Neural progenitor cell (in vitro differentiated cells): Measurements from ENCODE around the gene GARIN5B. TPM values are rescaled to one million over a fixed set of nuclear protein-coding genes. Genes with fewer than 3 reads are reported as not detected.
A peak's percentile ranks its signal among the peaks of the same experiment; 100 is the strongest.

Source experiments
- DNase-seq: peaks from one replicate; pipeline ENCODE4 v3.0.0-alpha.2; 2016; ENCODE audit warnings: low spot score
- H2AFZ ChIP-seq: fragments of 200-600 bp; sonication (generic); replicated peaks from 2 replicates; pipeline ENCODE4 v1.6.1; 2016; ENCODE audit warnings: antibody characterized with exemption
- H3F3A ChIP-seq: fragments of 200-600 bp; sonication (generic); 2 replicates; pipeline ENCODE4 v1.6.1; 2016; ENCODE audit warnings: antibody characterized with exemption, low read depth
- H3K27ac ChIP-seq: fragments of 200-600 bp; sonication (generic); 2 replicates; pipeline ENCODE4 v1.5.1; 2016; ENCODE audit warnings: mild to moderate bottlenecking
- H3K27me3 ChIP-seq: fragments of 200-600 bp; sonication (generic); 2 replicates; pipeline ENCODE4 v1.6.1; 2016; ENCODE audit warnings: mild to moderate bottlenecking, moderate library complexity
- H3K36me3 ChIP-seq: fragments of 200-600 bp; sonication (generic); 2 replicates; pipeline ENCODE4 v1.5.1; 2016
- H3K4me1 ChIP-seq: fragments of 200-600 bp; sonication (generic); 2 replicates; pipeline ENCODE4 v1.6.1; 2016; ENCODE audit warnings: mixed run types
- H3K4me2 ChIP-seq: fragments of 200-600 bp; sonication (generic); 2 replicates; pipeline ENCODE4 v1.6.1; 2016
- H3K4me3 ChIP-seq: fragments of 200-600 bp; sonication (generic); 2 replicates; pipeline ENCODE4 v1.5.1; 2016
- H3K79me2 ChIP-seq: fragments of 200-600 bp; sonication (generic); 2 replicates; pipeline ENCODE4 v1.6.1; 2016; ENCODE audit warnings: low read depth
- H3K9ac ChIP-seq: fragments of 200-600 bp; sonication (generic); 2 replicates; pipeline ENCODE4 v1.6.1; 2016
- H3K9me3 ChIP-seq: fragments of 200-600 bp; sonication (generic); 2 replicates; pipeline ENCODE4 v1.5.1; 2016; ENCODE audit warnings: low read depth
- H4K20me1 ChIP-seq: fragments of 200-600 bp; sonication (generic); 2 replicates; pipeline ENCODE4 v1.6.1; 2016; ENCODE audit warnings: low read depth
- H3K27ac Mint-ChIP-seq: 3 replicates; pipeline ENCODE4 v1.8.0; 2021; ENCODE audit warnings: mixed read lengths
- H3K27me3 Mint-ChIP-seq: 2 replicates; pipeline ENCODE4 v1.8.0; 2022; ENCODE audit warnings: low read depth, mild to moderate bottlenecking, inconsistent platforms, moderate library complexity, mixed read lengths; ENCODE audit not compliant: insufficient read depth
- H3K36me3 Mint-ChIP-seq: 3 replicates; pipeline ENCODE4 v1.8.0; 2021; ENCODE audit warnings: mixed read lengths
- H3K4me1 Mint-ChIP-seq: 3 replicates; pipeline ENCODE4 v1.8.0; 2021; ENCODE audit warnings: mixed read lengths
- H3K4me3 Mint-ChIP-seq: 3 replicates; pipeline ENCODE4 v1.8.0; 2021; ENCODE audit warnings: mild to moderate bottlenecking, moderate library complexity, mixed read lengths
- H3K9me3 Mint-ChIP-seq: 3 replicates; pipeline ENCODE4 v1.8.0; 2020; ENCODE audit warnings: mixed read lengths
- EZH2 ChIP-seq: fragments of 200-600 bp; sonication (generic); IDR thresholded peaks from 2 replicates; pipeline ENCODE4 v1.6.1; 2017; ENCODE audit warnings: antibody characterized with exemption, mild to moderate bottlenecking, moderate library complexity
- EZH2phosphoT487 ChIP-seq: fragments of 200-600 bp; sonication (generic); IDR thresholded peaks from 2 replicates; pipeline ENCODE4 v1.6.1; 2017; ENCODE audit warnings: antibody characterized with exemption
- total RNA-seq: library from RNA; depleted of rRNA; stranded (reverse); fragments of >200 nt; gene quantifications from 2 replicates; pipeline ENCODE4 v1.2.3, GENCODE V29; 2015; ENCODE audit warnings: low replicate concordance
- TF ChIP-seq, protein P1 (sequence below): fragments of 200-600 bp; sonication (generic); IDR thresholded peaks from 2 replicates; pipeline ENCODE4 v1.5.1; 2017; ENCODE audit warnings: antibody characterized with exemption, mild to moderate bottlenecking

GARIN5B gene
- total RNA-seq, 1 donor from 2014 or later: not detected

DNA sequence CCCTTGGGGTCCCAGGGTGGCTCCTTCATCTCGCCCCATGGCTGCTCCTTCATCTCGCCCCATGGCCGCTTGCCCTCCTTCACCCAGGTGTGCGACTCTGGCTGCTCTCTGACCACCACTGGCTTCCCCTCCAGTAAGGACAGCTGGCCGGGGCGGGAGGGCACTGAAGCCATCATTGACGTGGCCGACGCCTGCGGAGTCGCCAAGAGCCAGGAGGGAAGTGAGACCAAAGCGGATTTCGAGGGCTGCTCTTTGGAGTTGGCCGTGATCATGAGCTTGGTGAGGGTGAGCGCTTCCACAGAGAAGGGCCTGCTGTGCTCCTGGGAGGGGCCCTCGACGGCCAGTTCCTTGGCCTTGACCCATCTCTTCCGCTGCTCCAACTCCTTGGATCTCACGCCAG, 4.6 kb downstream of the GARIN5B start:
- no peak overlapping the region for H2AFZ ChIP-seq
- H3K4me3 ChIP-seq: no peak overlapping the region
- no peaks in the 10 kb centered on the region for H3K36me3 ChIP-seq
- no peak for DNase-seq
- TF ChIP-seq, protein P1, sequence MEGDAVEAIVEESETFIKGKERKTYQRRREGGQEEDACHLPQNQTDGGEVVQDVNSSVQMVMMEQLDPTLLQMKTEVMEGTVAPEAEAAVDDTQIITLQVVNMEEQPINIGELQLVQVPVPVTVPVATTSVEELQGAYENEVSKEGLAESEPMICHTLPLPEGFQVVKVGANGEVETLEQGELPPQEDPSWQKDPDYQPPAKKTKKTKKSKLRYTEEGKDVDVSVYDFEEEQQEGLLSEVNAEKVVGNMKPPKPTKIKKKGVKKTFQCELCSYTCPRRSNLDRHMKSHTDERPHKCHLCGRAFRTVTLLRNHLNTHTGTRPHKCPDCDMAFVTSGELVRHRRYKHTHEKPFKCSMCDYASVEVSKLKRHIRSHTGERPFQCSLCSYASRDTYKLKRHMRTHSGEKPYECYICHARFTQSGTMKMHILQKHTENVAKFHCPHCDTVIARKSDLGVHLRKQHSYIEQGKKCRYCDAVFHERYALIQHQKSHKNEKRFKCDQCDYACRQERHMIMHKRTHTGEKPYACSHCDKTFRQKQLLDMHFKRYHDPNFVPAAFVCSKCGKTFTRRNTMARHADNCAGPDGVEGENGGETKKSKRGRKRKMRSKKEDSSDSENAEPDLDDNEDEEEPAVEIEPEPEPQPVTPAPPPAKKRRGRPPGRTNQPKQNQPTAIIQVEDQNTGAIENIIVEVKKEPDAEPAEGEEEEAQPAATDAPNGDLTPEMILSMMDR: no peak
- TF ChIP-seq EZH2phosphoT487 (no peak), EZH2 (no peak)
- no peak overlapping the region for H3K27ac Mint-ChIP-seq
- no peaks in the 10 kb centered on the region for H3K9me3 Mint-ChIP-seq
- peaks cover 17% of the 10 kb centered on the region for H3K4me1 ChIP-seq
- peaks cover 41% of the 10 kb centered on the region for H3K27me3 ChIP-seq
- no peak overlapping the region for H3K9ac ChIP-seq
- no peak overlapping the region for H3K27ac ChIP-seq
- H3K4me2 ChIP-seq: no peak overlapping the region
- H3F3A ChIP-seq: peaks cover 18% of the 10 kb centered on the region
- H3K79me2 ChIP-seq: no peaks in the 10 kb centered on the region
- peaks cover 40% of the 10 kb centered on the region for H3K27me3 Mint-ChIP-seq
- no peaks in the 10 kb centered on the region for H4K20me1 ChIP-seq
- H3K9me3 ChIP-seq: no peaks in the 10 kb centered on the region
- H3K4me1 Mint-ChIP-seq: peaks cover 2% of the 10 kb centered on the region
- no peaks in the 10 kb centered on the region for H3K36me3 Mint-ChIP-seq
- H3K4me3 Mint-ChIP-seq: no peak overlapping the region

DNA sequence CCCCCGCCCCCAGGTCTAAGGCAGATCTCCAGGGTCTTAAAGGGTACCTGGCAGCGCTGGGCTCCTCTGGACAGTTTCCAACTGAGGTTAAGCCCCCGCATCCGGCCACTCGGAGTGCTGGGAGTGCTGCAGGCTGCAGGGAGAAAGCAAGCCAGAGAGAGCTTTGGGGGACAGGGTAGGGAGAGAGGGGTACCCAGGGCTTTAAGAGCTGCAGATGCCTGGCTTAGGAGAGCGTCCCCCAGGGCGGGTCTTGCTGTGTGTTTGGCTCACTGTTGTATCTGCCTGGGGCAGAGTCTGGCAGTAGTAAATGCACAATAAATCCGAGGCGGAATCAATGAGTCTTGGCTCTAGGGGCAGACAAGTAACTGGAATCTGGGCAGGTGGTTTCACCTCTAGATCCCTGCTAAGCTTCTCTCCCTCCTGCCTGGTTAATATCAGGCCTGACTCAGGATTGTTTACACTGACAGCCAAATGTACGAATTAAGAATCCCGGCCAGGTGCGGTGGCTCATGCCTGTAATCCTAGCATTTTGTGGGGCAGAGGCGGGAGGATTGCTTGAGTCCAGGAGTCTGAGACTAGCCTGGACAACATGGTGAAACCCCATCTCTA, 7.7 kb downstream of the GARIN5B start:
- no peak overlapping the region for H3K27ac Mint-ChIP-seq
- H3K36me3 ChIP-seq: no peaks in the 10 kb centered on the region
- peaks cover 4% of the 10 kb centered on the region for H3K9me3 Mint-ChIP-seq
- H3F3A ChIP-seq: peaks cover 22% of the 10 kb centered on the region
- no peaks in the 10 kb centered on the region for H3K9me3 ChIP-seq
- H3K27me3 ChIP-seq: peaks cover 66% of the 10 kb centered on the region
- H3K9ac ChIP-seq: no peak overlapping the region
- H3K4me2 ChIP-seq: no peak overlapping the region
- H3K27ac ChIP-seq: no peak overlapping the region
- peaks cover 13% of the 10 kb centered on the region for H3K4me1 ChIP-seq
- no peaks in the 10 kb centered on the region for H3K36me3 Mint-ChIP-seq
- H3K79me2 ChIP-seq: no peaks in the 10 kb centered on the region
- peak overlapping the region; percentile 48 for H3K4me3 Mint-ChIP-seq
- no peak overlapping the region for H3K4me3 ChIP-seq
- peak; percentile 69 for DNase-seq
- peaks cover 61% of the 10 kb centered on the region for H3K27me3 Mint-ChIP-seq
- peaks cover 12% of the 10 kb centered on the region for H3K4me1 Mint-ChIP-seq
- H4K20me1 ChIP-seq: peaks cover 8% of the 10 kb centered on the region
- TF ChIP-seq, protein P1: no peak
- TF ChIP-seq EZH2phosphoT487: no peak
- TF ChIP-seq EZH2: no peak
- no peak overlapping the region for H2AFZ ChIP-seq

DNA sequence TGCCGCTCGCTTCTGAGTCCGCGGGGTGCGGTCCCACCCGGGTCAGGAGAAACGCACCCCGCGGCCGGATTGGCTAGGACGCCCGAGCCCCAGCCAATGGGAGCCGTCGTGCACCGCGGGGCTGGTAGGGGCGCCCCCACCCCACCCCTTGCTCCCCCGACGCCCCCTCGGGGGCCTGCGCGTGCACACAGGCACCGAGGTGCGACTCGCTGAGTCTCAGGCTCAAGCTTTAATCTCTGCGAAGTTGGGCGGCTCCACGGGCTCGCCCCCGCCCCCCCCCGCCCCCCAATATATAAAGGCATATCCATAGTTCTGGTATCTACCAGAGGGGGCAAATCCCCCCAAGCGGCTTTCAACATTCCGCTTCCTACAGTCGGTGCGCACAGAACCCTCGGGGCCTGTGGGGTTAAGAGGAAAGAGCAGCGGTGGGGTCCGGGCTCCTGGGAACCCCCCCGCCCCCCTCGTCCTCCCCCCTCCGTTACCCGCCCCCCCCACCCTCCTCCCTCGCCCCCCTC, 8.3 kb downstream of the GARIN5B start, which contains the start of gene COX6B2:
TSS of gene COX6B2 (minus strand) at position 22 of the 515 bp plus-strand sequence. CDS start 198 bp downstream, outside the sequence.
- H3K36me3 ChIP-seq: no peaks in the 10 kb centered on the region
- peak within 1 kb of the TSS; percentile 51 for H3K4me3 ChIP-seq
- peak within 1 kb of the TSS; percentile 45 for H2AFZ ChIP-seq
- H3K4me2 ChIP-seq: peak within 1 kb of the TSS; percentile 83
- peaks cover 23% of the 10 kb centered on the region for H3F3A ChIP-seq
- Mint-ChIP-seq H3K4me3 (peak within 1 kb of the TSS; percentile 84), H3K36me3 (no peaks in the 10 kb centered on the region), H3K27ac (no peak within 1 kb of the TSS), H3K27me3 (peaks cover 62% of the 10 kb centered on the region), H3K4me1 (peaks cover 12% of the 10 kb centered on the region), H3K9me3 (peaks cover 4% of the 10 kb centered on the region)
- TF ChIP-seq EZH2phosphoT487 (peak; percentile 80), EZH2 (peak; percentile 66)
- TF ChIP-seq, protein P1: no peak
- DNase-seq: peak; percentile 56
- no peak within 1 kb of the TSS for H3K27ac ChIP-seq
- H3K79me2 ChIP-seq: no peaks in the 10 kb centered on the region
- no peaks in the 10 kb centered on the region for H3K9me3 ChIP-seq
- H3K27me3 ChIP-seq: peaks cover 66% of the 10 kb centered on the region
- H3K9ac ChIP-seq: no peak within 1 kb of the TSS
- peaks cover 8% of the 10 kb centered on the region for H4K20me1 ChIP-seq
- peaks cover 13% of the 10 kb centered on the region for H3K4me1 ChIP-seq
